Measurements from ENCODE around the gene APP.
"Not testable (repeated sequence)": the region's sequence is repeated elsewhere in the genome, so short reads cannot be mapped to it uniquely, and the experiment has no call there.

Gene APP

DNA sequence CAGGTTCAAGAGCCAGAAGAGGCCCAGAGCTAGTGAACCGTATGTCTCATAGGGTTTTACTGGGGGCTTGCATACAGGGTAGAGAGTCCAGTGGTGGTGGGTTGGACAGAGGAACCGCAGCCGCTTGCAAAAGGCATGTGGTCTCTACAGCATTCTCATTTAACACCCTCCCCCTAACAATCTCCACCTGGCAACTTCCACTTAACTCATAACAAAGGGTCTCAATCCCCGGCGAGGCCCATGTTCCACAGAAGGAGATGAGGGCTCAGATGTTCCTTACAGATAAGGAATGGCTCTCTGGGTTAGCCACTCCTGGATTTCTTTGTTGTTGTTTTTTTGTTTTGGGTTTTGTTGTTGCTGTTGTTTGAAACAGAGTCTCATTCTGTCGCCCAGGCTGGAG, 106.1 kb downstream of the APP start:
- no peak for DNase-seq (ENCODE audit: low read depth)

GRCh38 chr21:26061437-26061836, 109.1 kb downstream of the APP start:
- no peak for DNase-seq (ENCODE audit: low read depth)

DNA sequence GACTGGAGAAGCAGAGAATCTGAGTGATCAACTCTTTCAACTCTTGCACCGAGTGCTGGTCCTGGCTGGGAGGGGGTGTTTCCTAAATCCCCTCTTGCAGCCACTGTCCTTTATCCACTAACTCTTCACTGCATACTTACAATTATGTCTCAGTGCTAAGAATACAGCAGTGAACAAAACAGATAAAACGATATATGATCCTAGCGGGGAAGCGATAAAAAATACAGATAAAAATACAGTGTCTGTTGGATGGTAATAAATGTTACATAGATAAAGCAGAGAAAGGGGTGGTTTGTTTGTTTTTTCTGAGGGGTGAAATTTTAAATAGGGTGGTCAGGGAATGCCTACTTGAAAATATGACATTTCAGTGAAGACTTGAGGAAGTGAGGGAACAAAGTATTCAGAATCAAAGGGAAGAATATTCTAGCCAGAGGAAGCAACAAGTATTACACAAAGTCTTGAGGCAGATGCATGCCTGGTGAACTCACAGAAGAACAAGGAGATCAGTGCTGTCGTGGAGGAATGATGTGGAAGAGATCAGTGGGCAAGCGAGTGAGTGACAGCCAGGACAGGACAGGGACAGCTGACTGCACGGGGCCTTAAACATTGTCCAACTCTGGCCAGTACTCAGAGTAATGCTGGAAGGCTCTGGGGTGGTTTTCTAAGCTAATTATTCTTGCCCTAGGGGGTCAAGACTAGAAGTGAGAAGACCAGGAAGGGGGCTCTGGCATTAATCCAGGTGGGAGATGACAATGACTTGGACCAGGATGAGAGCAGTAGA, 110.0 kb downstream of the APP start:
- no peak for DNase-seq (ENCODE audit: low read depth)

GRCh38 chr21:26057477-26058170, 112.9 kb downstream of the APP start:
- no peak for DNase-seq (ENCODE audit: low read depth)

DNA sequence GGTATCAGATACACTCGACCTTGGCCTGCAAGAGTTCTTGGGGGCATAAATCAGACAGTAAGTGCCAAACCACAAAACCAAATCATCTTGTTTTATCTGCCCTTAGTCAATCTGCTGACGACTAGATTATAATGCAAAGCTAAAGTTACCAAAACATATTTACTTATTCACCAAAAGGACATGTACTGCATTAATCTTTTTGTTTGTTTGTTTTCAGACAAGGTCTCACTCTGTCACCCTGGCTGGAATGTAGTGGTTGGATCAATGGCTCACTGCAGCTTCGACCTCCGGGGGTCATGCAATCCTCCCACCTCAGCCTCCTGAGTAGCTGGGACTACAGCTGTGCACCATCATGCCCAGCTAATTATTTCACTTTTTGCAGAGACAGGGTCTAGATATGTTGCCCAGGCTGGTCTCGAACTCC, 114.7 kb downstream of the APP start:
- no peak for DNase-seq (ENCODE audit: low read depth)

DNA sequence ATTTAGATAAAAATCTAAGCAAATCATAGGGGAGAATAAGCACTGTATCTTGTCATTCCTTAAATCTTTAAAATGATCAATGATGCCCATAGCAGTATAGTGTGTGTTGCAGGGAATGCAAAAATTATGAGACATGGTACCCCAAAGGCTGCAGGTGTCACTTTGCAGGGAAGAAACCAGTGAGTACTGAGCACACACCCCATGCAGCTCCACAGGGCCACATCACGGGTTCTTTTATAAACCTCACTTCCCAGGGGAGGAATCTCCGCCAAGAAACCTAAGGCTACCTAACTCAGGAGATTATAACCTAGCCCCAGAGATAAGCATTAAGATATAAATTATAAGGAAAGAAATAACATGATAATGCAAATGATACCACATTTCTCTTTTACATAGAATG, 115.6 kb downstream of the APP start:
- no peak for DNase-seq (ENCODE audit: low read depth)

GRCh38 chr21:26052057-26052456, 118.5 kb downstream of the APP start:
- DNase-seq (ENCODE audit: low read depth) = no peak

DNA sequence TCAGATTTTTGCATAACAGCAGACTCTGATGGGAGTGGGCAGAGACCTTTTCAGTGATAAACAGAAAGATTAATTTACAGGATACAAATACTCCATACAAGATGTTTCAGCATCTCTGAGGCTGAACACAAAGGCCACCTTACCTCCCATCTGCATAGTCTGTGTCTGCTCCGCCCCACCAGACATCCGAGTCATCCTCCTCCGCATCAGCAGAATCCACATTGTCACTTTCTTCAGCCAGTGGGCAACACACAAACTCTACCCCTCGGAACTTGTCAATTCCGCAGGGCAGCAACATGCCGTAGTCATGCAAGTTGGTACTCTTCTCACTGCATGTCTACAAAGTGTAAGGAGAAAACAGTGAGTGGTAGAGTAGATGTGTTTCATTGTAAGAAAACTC, 119.7 kb downstream of the APP start:
- no peak for DNase-seq (ENCODE audit: low read depth)

- no peak for DNase-seq (ENCODE audit: low read depth)
Measured at GRCh38 chr21:26049803-26050202, 120.8 kb downstream of the APP start.

DNA sequence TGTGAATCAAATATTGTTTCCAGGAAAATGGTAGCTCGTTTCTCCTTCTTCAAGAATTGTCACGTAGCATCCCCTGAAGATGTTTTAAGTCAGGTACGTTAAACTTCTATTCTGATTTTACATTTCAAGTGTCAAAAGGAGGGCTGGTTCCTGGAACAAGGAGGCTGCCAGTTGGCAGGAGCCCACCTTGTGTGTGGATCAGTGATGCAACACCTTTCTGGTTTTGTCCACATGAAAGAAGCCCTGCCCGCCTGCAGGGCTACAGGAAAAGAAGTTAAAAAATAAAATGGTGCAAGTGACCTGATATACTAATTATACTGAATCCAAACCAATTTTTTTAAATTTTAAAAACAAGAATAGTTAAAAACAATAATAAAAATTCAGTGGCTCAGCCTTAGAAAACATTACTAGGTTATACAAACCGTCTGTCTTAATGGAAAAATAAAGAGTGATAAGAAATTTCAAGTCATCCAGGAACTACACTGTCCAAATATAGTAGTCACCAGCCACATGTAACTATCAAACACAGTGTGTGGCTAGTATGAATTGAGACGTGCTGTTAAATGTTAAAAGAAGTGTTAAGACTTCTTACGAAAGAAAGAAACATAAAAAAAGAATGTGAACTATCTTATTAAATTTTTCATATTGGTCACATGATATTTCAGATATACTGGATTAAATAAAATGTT, 123.1 kb downstream of the APP start:
- no peak for DNase-seq (ENCODE audit: low read depth)

- no peak for DNase-seq (ENCODE audit: low read depth)
Measured at GRCh38 chr21:26043891-26044290, 126.7 kb downstream of the APP start.

- DNase-seq (ENCODE audit: low read depth) = no peak
Measured at GRCh38 chr21:26042181-26042876, 128.2 kb downstream of the APP start.

GRCh38 chr21:26041431-26042180, 129.0 kb downstream of the APP start:
- peak; percentile 74 for DNase-seq (ENCODE audit: low read depth)

GRCh38 chr21:26036916-26037315, 133.7 kb downstream of the APP start:
- DNase-seq (ENCODE audit: low read depth) = no peak

DNA sequence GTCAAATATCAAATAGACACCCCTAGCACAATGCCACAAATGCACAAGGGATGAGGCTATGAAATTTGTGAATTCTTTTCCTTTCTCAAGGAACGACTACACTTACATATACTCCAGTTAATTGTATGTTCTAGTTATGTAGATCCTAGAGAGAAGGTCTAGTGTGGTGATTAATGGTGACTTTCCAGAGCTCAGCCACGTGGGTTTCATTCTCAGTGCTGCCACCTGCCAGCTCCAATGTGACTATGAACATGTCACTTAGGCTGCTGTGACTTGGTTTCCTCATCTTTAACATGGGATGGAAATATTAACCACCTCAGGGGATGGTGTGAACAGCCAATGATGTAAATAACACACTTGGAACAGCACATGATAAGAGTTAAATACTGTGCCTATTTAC, 138.3 kb downstream of the APP start:
- DNase-seq (ENCODE audit: low read depth) = no peak

DNA sequence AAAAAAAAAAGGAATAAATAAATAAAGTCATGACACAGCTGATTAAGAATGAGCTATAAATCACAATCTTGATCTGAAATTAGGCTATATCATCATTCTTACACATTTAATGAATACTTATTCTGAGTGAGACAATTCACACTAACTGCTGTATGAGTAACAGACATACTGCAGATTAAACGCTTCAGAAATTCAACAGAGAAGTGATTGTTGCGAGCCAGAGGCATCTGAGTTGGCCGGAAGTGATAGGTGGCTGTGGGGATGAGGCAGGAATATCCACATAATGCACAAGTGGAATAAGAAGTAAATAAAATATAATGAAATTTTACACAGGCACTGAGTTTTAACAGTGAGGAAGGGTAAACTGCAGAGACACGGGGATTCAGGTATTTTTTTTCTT, 142.4 kb downstream of the APP start:
- no peak for DNase-seq (ENCODE audit: low read depth)

DNA sequence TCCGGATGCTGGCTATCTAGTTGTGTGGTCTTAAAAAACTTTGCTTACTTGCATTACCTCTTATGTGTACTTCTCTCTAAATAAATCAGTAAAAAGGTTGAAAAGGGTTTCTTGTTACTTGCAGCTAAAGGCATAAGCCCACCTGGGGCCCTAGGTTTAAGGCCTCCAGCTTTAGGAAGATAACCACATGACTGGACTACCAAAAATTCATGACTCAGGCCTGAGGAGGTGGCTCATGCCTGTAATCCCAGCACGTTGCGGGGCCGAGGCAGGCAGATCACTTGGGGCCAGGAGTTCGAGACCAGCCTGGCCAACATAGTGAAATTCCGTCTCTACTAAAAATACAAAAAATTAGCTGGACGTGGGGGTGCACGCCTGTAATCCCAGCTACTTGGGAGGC, 142.9 kb downstream of the APP start:
- no peak for DNase-seq (ENCODE audit: low read depth)

DNA sequence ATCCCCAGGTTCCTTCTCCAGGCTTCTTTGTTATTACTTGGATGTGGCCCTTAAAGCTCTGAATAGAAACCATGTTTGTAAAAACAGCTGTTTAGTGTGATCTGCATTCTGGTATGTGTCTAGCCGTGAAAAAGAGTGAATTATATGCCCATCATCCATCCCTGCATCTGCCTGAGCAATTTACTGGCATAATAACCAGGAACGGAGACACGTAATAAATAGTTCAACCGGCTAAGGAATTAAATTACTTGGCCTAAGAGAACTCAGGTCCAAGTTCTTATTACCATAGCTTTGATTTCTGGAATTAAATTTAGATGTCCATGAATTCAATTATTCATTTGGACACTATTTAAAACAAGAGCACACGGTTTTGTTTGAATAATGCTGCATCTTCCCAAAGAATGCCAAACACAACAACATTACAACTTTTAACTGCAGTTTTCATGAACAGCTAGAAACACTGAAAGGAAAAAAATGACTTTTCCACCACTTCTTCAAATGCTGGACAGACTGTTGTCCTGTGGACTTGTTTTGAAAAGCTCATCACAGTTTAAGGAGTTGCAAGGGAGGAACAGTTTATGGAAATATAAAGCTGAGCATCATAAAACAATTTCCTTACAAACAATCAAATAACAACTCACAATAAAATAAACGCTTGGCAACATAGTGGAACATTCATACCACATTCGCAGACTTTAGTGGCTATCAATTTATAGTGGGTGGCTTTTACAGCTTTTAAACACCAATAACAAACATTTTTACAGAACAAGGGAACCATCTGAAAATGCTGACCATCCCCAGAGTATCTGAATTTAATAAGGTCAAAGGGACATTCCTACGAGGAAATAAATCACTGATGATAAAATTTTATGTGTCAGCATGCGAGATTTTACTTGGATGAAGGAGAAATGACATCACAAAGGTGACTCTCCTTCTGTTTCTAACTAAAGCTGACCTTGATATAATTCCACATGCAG, 144.7 kb downstream of the APP start:
- no peak for DNase-seq (ENCODE audit: low read depth)

GRCh38 chr21:26023406-26023805, 147.2 kb downstream of the APP start:
- not testable (repeated sequence) for DNase-seq (ENCODE audit: low read depth)

DNA sequence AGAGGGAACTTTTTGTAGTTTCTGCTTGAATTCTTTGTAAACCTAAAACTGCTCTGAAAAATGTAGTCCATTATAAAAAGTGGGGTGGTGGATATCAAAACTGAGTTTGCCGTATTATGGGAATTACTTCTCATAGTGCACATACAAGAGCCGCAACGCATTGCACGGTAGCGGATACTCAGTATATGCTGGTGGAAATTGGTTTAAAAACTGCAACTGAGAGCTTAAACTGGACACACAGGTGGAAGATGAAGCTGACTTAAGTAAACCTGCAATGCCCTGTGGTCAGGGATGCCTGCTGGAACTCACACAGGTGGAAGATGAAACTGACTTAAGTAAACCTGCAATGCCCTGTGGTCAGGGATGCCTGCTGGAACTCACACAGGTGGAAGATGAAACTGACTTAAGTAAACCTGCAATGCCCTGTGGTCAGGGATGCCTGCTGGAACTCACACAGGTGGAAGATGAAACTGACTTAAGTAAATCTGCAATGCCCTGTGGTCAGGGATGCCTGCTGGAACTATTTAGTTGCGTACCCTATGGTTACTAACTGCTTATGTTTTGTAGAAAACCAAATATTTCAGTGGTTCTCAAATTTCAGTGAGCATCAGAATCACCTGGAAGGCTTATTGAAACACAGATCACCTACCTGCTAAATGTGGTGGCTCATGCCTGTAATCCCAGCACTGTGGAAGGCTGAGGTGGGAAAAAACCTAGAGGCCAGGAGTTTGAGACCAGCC, 147.8 kb downstream of the APP start:
- DNase-seq (ENCODE audit: low read depth) = not testable (repeated sequence)
